ENCODE data around the gene CRIP3.

- TF ChIP-seq POLR2A (IDR thresholded peaks at IDR 0.05; ENCODE audit: low read depth, low read length) (no peak), CTCF (IDR thresholded peaks at IDR 0.05; ENCODE audit: extremely low read depth in 1 of 2, insufficient read depth in 1 of 2, low read depth in 1 of 2, low read length in 2 of 2) (no peak), POLR2AphosphoS5 (IDR thresholded peaks at IDR 0.05; ENCODE audit: insufficient read depth, low read depth, low read length) (no peak), GATA2 (IDR thresholded peaks at IDR 0.05; ENCODE audit: insufficient read depth, insufficient read length, low read depth, low read length) (no peak), JUN (IDR thresholded peaks at IDR 0.05; ENCODE audit: borderline replicate concordance, insufficient read depth, insufficient read length, low read depth) (no peak), EZH2 (IDR thresholded peaks at IDR 0.05; ENCODE audit: borderline replicate concordance, low read depth, low read length, severe bottlenecking) (no peak), MAX (IDR thresholded peaks at IDR 0.05; ENCODE audit: insufficient read depth, insufficient read length) (no peak), FOS (IDR thresholded peaks at IDR 0.05; ENCODE audit: borderline replicate concordance, insufficient read depth, low read length) (no peak), MYC (IDR thresholded peaks at IDR 0.05; ENCODE audit: low read depth, low read length) (no peak)
Observed at GRCh38 chr6:43285832-43286231, 22.8 kb downstream of the CRIP3 start.
